Endothelial cell of umbilical vein (primary cell): ENCODE results near the gene PCDHGA10. TPM values are rescaled to one million over a fixed set of nuclear protein-coding genes. Genes with fewer than 3 reads are reported as not detected.

Source experiments
- Bru-seq: library from RNA; stranded (reverse); fragments of 400-500 nt; gene quantifications from one replicate; lab custom pipeline; 2021; lab: Mats Ljungman, UMichigan
- BruChase-seq, 2 experiments: library from RNA; stranded (reverse); fragments of 400-500 nt; gene quantifications; one replicate each; lab custom pipeline; 2021; lab: Mats Ljungman, UMichigan
- BruUV-seq: library from RNA; stranded (reverse); fragments of 400-500 nt; replicated peaks from 2 replicates; lab custom pipeline; 2021; lab: Mats Ljungman, UMichigan
- CTCF ChIA-PET: fragments of 300-600, 350-600 bp; sonication (Branson Sonifier 250); formaldehyde crosslinking; loops from one replicate; lab custom pipeline; 2021; ENCODE audit warnings: antibody characterized with exemption, inconsistent platforms; lab: Charles Lee
- POLR2A ChIA-PET: fragments of 300-600, 350-600 bp; sonication (Branson Sonifier 250); formaldehyde crosslinking; loops from one replicate; lab custom pipeline; 2021; ENCODE audit warnings: antibody characterized with exemption, inconsistent platforms; lab: Charles Lee
- DNase-seq: peaks from one replicate; pipeline ENCODE4 v3.0.0-alpha.2; 2011; ENCODE audit warnings: low read depth, low spot score
- FAIRE-seq: peaks from 2 replicates; lab custom pipeline; 2011; peaks lifted over from hg19 to GRCh38; lab: Jason Lieb, UNC
- H2AFZ ChIP-seq: 2 replicates; pipeline ENCODE4 v1.6.0; 2012; ENCODE audit warnings: low read depth, low read length, control low read depth, inconsistent platforms
- H3K27ac ChIP-seq: 2 replicates; pipeline ENCODE4 v1.5.1; 2011; ENCODE audit warnings: low read depth, mild to moderate bottlenecking, control low read depth, low read length, moderate library complexity; ENCODE audit not compliant: insufficient read depth
- H3K27me3 ChIP-seq, 2 experiments: 2 replicates each; pipeline versions ENCODE4 v1.6.0 to v1.6.1; 2011; ENCODE audit warnings: low read length in 2 of 2, mixed read lengths in 1 of 2; ENCODE audit not compliant: control insufficient read depth in 2 of 2, insufficient read depth in 2 of 2
- H3K36me3 ChIP-seq, 2 experiments: 2 replicates in 1 of 2; 3 replicates in 1 of 2; pipeline ENCODE4 v1.5.1; 2011; ENCODE audit warnings: low read length in 2 of 2, mild to moderate bottlenecking in 1 of 2, moderate library complexity in 1 of 2; ENCODE audit not compliant: control insufficient read depth in 2 of 2, insufficient read depth in 2 of 2; ENCODE audit errors: extremely low read depth in 1 of 2
- H3K4me1 ChIP-seq: 3 replicates; pipeline ENCODE4 v1.5.1; 2011; ENCODE audit warnings: mild to moderate bottlenecking, low read length; ENCODE audit not compliant: control insufficient read depth, insufficient read depth; ENCODE audit errors: extremely low read depth
- H3K4me2 ChIP-seq: 2 replicates; pipeline ENCODE4 v1.6.1; 2011; ENCODE audit warnings: low read length, control low read depth, mixed read lengths; ENCODE audit not compliant: insufficient read depth
- H3K4me3 ChIP-seq, 3 experiments: fragments of 200-600 bp in 1 of 3; sonication (generic), shearing (Covaris generic) in 1 of 3; replicated peaks in 1 of 3; 2 replicates each; pipeline ENCODE4 v1.5.1; 2011 to 2016; ENCODE audit warnings: control low read depth in 3 of 3, low read length in 3 of 3, mild to moderate bottlenecking in 2 of 3, inconsistent platforms in 1 of 3, low read depth in 1 of 3, moderate library complexity in 1 of 3; ENCODE audit not compliant: insufficient read depth in 1 of 3
- H3K79me2 ChIP-seq: 2 replicates; pipeline ENCODE4 v1.6.0; 2012; ENCODE audit warnings: low read length, inconsistent platforms; ENCODE audit not compliant: control insufficient read depth, insufficient read depth
- H3K9ac ChIP-seq: replicated peaks from 2 replicates; pipeline ENCODE3; 2011; ENCODE audit warnings: low read length, control low read depth; ENCODE audit not compliant: insufficient read depth; ENCODE audit errors: extremely low read depth
- H3K9me1 ChIP-seq: replicated peaks from 3 replicates; pipeline ENCODE4 v1.6.0; 2011; ENCODE audit warnings: mild to moderate bottlenecking, low read length; ENCODE audit not compliant: control insufficient read depth, insufficient read depth; ENCODE audit errors: extremely low read depth
- H3K9me3 ChIP-seq: replicated peaks from 2 replicates; pipeline ENCODE4 v1.5.1; 2012; ENCODE audit warnings: low read length, inconsistent platforms; ENCODE audit not compliant: control insufficient read depth, insufficient read depth
- H4K20me1 ChIP-seq: replicated peaks from 2 replicates; pipeline ENCODE3; 2011; ENCODE audit warnings: mild to moderate bottlenecking, low read length; ENCODE audit not compliant: control insufficient read depth, insufficient read depth; ENCODE audit errors: extremely low read depth
- CTCF ChIP-seq, 2 donors: IDR thresholded peaks; 1 replicate in 1 of 2; 2 replicates in 1 of 2; pipeline ENCODE4 v1.5.1; 2011; ENCODE audit warnings: low read length in 2 of 2, mild to moderate bottlenecking in 2 of 2, moderate library complexity in 2 of 2, control low read depth in 1 of 2, inconsistent platforms in 1 of 2, low read depth in 1 of 2; ENCODE audit not compliant: insufficient read depth in 1 of 2; ENCODE audit errors: extremely low read depth in 1 of 2
- EZH2 ChIP-seq: IDR thresholded peaks from 2 replicates; pipeline ENCODE4 v1.6.1; 2012; ENCODE audit warnings: borderline replicate concordance, low read depth, mild to moderate bottlenecking, moderate library complexity, low read length, inconsistent platforms; ENCODE audit not compliant: severe bottlenecking
- FOS ChIP-seq: IDR thresholded peaks from 2 replicates; pipeline ENCODE4 v1.6.1; 2011; ENCODE audit warnings: mild to moderate bottlenecking, low read length, moderate library complexity, borderline replicate concordance; ENCODE audit not compliant: insufficient read depth
- GATA2 ChIP-seq: IDR thresholded peaks from 2 replicates; pipeline ENCODE4 v1.7.0; 2011; ENCODE audit warnings: low read depth, mild to moderate bottlenecking, moderate library complexity, mixed read lengths, low read length; ENCODE audit not compliant: insufficient read length, insufficient read depth
- POLR2AphosphoS5 ChIP-seq: IDR thresholded peaks from 2 replicates; pipeline ENCODE4 v1.6.1; 2012; ENCODE audit warnings: low read depth, mild to moderate bottlenecking, control low read depth, low read length, moderate library complexity; ENCODE audit not compliant: insufficient read depth
- dilution Hi-C: fragments of 300-500 bp; cut with MboI; formaldehyde crosslinking; loops from one replicate; pipeline ENCODE4 v1.15.0; 2019; ENCODE audit warnings: low sequenced_read_pairs; ENCODE audit not compliant: extremely low pct_ligation_motif_present
- intact Hi-C: fragments of 100-400 bp; cut with micrococcal nuclease; formaldehyde crosslinking; loops from one replicate; pipeline ENCODE4 v1.10.0; 2022
- long read RNA-seq: library from polyadenylated mRNA; stranded (forward); transcript quantifications from one replicate; pipeline ENCODE4 v2.0.0, GENCODE V29; 2021
- polyA minus RNA-seq, 3 experiments: library from RNA; depleted of rRNA, polyadenylated mRNA; stranded (reverse); fragments of >200 nt; gene quantifications; 1 replicate in 1 of 3; 2 replicates in 2 of 3; pipeline ENCODE4 v1.2.3, GENCODE V29; 2011
- polyA plus RNA-seq, 4 experiments: library from polyadenylated mRNA; depleted of rRNA in 3 of 4; stranded (reverse) in 3 of 4; unstranded in 1 of 4; fragments of >200 nt; gene quantifications; 2 replicates each; pipeline versions ENCODE4 v1.2.1 to v1.2.3, GENCODE V29; 2011 to 2012; ENCODE audit warnings: missing spikeins in 1 of 4
- total RNA-seq: library from RNA; stranded (reverse); gene quantifications from 2 replicates; pipeline ENCODE4 v1.2.3, GENCODE V29; 2021
- TF ChIP-seq, protein P1 (sequence below): IDR thresholded peaks from 2 replicates; pipeline ENCODE4 v1.6.1; 2011; ENCODE audit not compliant: insufficient read depth, insufficient read length

Gene PCDHGA10
- total RNA-seq (4.4 and 5.8 TPM in 2 replicates), polyA plus RNA-seq (3.6 and 3.7 TPM in 2 replicates), polyA minus RNA-seq (10.5 and 10.8 TPM in 2 replicates), Bru-seq, nascent RNA (percentile 60 among the genes with signal in this experiment), BruChase-seq, experiment 1, labeled RNA remaining after a 6-hour chase (percentile 87 among the genes with signal in this experiment), BruChase-seq, experiment 2, labeled RNA remaining after a 2-hour chase (percentile 77 among the genes with signal in this experiment)
- polyA plus RNA-seq (2011; cell fraction: cytosol; rRNA removed): 1.4 and 1.6 TPM in 2 replicates
- polyA plus RNA-seq (2011; cell fraction: nucleus; rRNA removed): 3.7 and 4.5 TPM in 2 replicates
- polyA plus RNA-seq (2012): 1.0 and 3.0 TPM in 2 replicates
- 0.20 TPM for polyA minus RNA-seq (2011; cell fraction: cytosol; rRNA and poly(A)+ RNA removed)
- polyA minus RNA-seq (2011; cell fraction: nucleus; rRNA and poly(A)+ RNA removed): 14.6 and 15.1 TPM in 2 replicates
- long read RNA-seq: 0 reads

DNA sequence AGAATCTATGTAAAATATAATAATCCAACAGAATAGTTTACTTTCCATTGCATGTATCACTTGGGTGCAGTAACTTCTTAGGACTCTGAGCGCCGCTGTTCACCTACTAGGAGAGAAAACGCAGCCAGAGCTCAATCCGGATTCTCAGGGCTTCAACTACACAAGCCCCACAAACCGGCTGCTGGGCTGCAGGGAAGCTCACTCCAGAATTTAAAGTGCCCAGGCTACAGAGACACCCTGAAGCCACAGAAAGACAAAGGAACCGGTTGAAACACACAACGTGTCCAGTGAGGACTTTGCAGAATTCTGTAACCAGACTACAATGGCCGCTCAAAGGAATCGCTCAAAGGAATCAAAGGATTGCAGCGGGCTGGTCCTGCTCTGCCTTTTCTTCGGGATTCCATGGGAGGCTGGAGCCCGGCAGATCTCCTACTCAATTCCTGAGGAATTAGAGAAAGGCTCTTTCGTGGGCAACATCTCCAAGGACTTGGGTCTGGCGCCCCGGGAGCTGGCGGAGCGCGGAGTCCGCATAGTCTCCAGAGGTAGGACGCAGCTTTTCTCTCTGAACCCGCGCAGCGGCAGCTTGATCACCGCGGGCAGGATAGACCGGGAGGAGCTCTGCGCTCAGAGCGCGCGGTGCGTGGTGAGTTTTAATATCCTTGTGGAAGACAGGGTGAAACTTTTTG is at the start of gene PCDHGA10:
Gene PCDHGA10, plus strand, starts transcription at position 134 of the 686 bp plus-strand sequence. Its CDS starts 189 bp downstream, at position 323.
- Histone ChIP-seq H3K27me3 (peaks cover 48 to 84% of the 10 kb centered on the region in 2 experiments), H3K4me3 (peak within 1 kb of the TSS; percentile 14 to 72 (median 34)), H3K4me1 (peaks cover 6% of the 10 kb centered on the region), H3K9me3 (no peaks in the 10 kb centered on the region), H3K79me2 (no peaks in the 10 kb centered on the region), H3K9ac (peak within 1 kb of the TSS; percentile 38), H4K20me1 (peaks cover 5% of the 10 kb centered on the region), H3K9me1 (no peaks in the 10 kb centered on the region), H3K4me2 (peak within 1 kb of the TSS; percentile 77), H3K36me3 (no peaks in the 10 kb centered on the region), H2AFZ (peak within 1 kb of the TSS; percentile 27), H3K27ac (no peak within 1 kb of the TSS)
- TSS peak; percentile 14 for BruUV-seq
- CTCF ChIA-PET: interaction anchor here (0.6 to 11.3 kb wide), 36 partner anchors 8 to 190 kb away, joined by 3 to 335 read pairs (median 8); partner anchors contain the start of genes PCDHB14, PCDHGA1, PCDHGA11 and PCDHGA12
- dilution Hi-C loops: no loop called here
- peak; percentile 58 to 76 for TF ChIP-seq CTCF (IDR thresholded peaks at IDR 0.05; ENCODE audit: extremely low read depth in 1 of 2, insufficient read depth in 1 of 2, low read depth in 1 of 2, low read length in 2 of 2)
- no peak for TF ChIP-seq POLR2AphosphoS5
- TF ChIP-seq EZH2: peak; percentile 43
- TF ChIP-seq, protein P1, sequence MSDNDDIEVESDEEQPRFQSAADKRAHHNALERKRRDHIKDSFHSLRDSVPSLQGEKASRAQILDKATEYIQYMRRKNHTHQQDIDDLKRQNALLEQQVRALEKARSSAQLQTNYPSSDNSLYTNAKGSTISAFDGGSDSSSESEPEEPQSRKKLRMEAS: no peak
- no peak for TF ChIP-seq FOS
- no peak for TF ChIP-seq GATA2
- FAIRE-seq (peak; percentile 92), DNase-seq (peak; percentile 72)
- intact Hi-C loops: no loop called here
- POLR2A ChIA-PET: interaction anchor here (1.0 to 1.4 kb wide), 3 partner anchors 17 to 144 kb away, joined by 3 to 6 read pairs (median 3); partner anchors contain the start of gene PCDHGA12
